Natural killer cell (primary cell): ENCODE measurements around the gene CLCNKA. TPM values are rescaled to one million over a fixed set of nuclear protein-coding genes. Genes with fewer than 3 reads are reported as not detected.

ENCODE experiments used
- ATAC-seq, 3 donors: fragments of 150-1000 bp in 2 of 3; fragments of 200-7000 bp in 1 of 3; cut with Tn5 transposase; 1 replicate in 1 of 3; 2 replicates in 2 of 3; pipeline ENCODE4 v1.10.0; 2021; ENCODE audit warnings: mild to moderate bottlenecking in 2 of 3, moderate library complexity in 2 of 3
- DNase-seq, 2 donors: peaks; one replicate each; pipeline versions ENCODE4 v3.0.0 to v3.0.0-alpha.2; 2013 to 2021; ENCODE audit warnings: mixed read lengths in 1 of 2
- H3K27ac ChIP-seq: one replicate; pipeline ENCODE4 v1.5.1; 2013; ENCODE audit warnings: mild to moderate bottlenecking, low read length
- H3K27me3 ChIP-seq: one replicate; pipeline ENCODE4 v1.6.1; 2013; ENCODE audit warnings: low read length; ENCODE audit not compliant: control insufficient read depth, insufficient read depth
- H3K36me3 ChIP-seq: one replicate; pipeline ENCODE4 v1.6.1; 2013; ENCODE audit warnings: low read length; ENCODE audit not compliant: control insufficient read depth, insufficient read depth
- H3K4me1 ChIP-seq: one replicate; pipeline ENCODE4 v1.6.1; 2013; ENCODE audit warnings: low read length; ENCODE audit not compliant: control insufficient read depth, insufficient read depth
- H3K4me3 ChIP-seq: one replicate; pipeline ENCODE4 v1.5.1; 2013; ENCODE audit warnings: low read length
- H3K9me3 ChIP-seq: one replicate; pipeline ENCODE4 v1.6.1; 2013; ENCODE audit warnings: low read length; ENCODE audit not compliant: control insufficient read depth, insufficient read depth
- H3K27ac Mint-ChIP-seq, 2 donors: one replicate each; pipeline ENCODE4 v1.8.0; 2022; ENCODE audit warnings: mild to moderate bottlenecking in 2 of 2, mixed read lengths in 2 of 2, moderate library complexity in 1 of 2
- H3K27me3 Mint-ChIP-seq, 2 donors: one replicate each; pipeline ENCODE4 v1.8.0; 2022; ENCODE audit warnings: low read depth in 2 of 2, mixed read lengths in 2 of 2
- H3K36me3 Mint-ChIP-seq: one replicate; pipeline ENCODE4 v1.8.0; 2022; ENCODE audit warnings: mixed read lengths
- H3K4me1 Mint-ChIP-seq, 2 donors: one replicate each; pipeline ENCODE4 v1.8.0; 2022; ENCODE audit warnings: mixed read lengths in 2 of 2
- H3K4me3 Mint-ChIP-seq: one replicate; pipeline ENCODE4 v1.8.0; 2022; ENCODE audit warnings: mild to moderate bottlenecking, moderate library complexity, mixed read lengths
- H3K9me3 Mint-ChIP-seq, 2 donors: one replicate each; pipeline ENCODE4 v1.8.0; 2022; ENCODE audit warnings: mixed read lengths in 2 of 2
- WGBS: methylation state at CpG from one replicate; pipeline ENCODE4 v1.1.7; 2013; ENCODE audit warnings: missing lambda C conversion rate; ENCODE audit not compliant: insufficient coverage; 5-methylcytosine and 5-hydroxymethylcytosine counted together
- intact Hi-C: fragments of 100-400 bp; cut with micrococcal nuclease; formaldehyde crosslinking; loops from one replicate; pipeline ENCODE4 v1.14.2; 2022
- total RNA-seq, 4 donors: library from RNA; stranded (reverse); fragments of 120-200 nt in 1 of 4; gene quantifications; one replicate each; pipeline versions ENCODE4 v1.2.3 to v1.2.4, GENCODE V29; 2013 to 2022
- TF ChIP-seq, protein P1 (sequence below): fragments of 200-600 bp; IDR thresholded peaks from one replicate; pipeline ENCODE4 v1.8.0; 2022; ENCODE audit warnings: antibody characterized with exemption

The CLCNKA gene
- total RNA-seq, 3 donors from 2014 or later (not counting 1 experiment from before 2014, with no cell fraction given), result 0.16 to 0.33 TPM; not detected in 1

DNA sequence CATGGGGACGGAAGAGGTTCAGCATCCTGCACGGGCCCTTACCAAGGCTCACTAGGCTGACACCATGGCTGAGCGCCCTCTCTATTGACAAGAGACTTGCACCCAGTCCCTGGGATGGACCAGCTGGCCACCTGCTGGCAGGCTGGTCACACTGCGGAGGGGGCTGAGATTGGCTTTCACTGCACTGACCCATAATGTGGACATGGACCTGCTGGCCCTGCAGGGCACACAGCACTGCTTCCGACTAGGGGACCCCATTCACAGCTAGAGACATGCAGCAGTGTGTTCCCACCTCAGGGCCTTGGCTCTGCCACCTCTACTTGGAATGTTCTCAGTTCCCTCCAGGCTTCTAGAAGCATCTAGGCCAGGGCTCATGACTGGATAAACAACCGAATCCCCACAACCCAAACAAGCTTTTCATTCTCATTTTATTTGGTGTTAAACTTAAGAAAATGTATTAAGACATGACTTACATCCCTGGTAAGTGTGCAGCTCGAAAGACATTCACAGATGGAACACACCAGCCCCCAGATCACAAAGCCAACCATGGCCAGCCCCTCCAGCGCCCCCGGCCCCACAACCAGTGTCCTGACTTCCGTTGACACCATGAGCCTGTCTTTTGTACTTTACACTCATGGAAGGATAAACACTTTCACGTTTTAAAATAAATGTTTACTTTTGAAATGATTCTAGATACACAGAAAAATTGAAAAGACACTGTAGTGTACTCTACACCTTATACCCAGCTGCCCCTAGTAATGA, 27.1 kb upstream of the CLCNKA start:
- no peaks in the 10 kb centered on the region for H3K27me3 ChIP-seq
- no peaks in the 10 kb centered on the region for H3K36me3 ChIP-seq
- no peaks in the 10 kb centered on the region for H3K36me3 Mint-ChIP-seq
- intact Hi-C loops, result loop anchor here (2.0 to 5.0 kb wide), 2 partner anchors 177 to 202 kb away; no protein-coding TSS in a partner anchor
- TF ChIP-seq, protein P1, sequence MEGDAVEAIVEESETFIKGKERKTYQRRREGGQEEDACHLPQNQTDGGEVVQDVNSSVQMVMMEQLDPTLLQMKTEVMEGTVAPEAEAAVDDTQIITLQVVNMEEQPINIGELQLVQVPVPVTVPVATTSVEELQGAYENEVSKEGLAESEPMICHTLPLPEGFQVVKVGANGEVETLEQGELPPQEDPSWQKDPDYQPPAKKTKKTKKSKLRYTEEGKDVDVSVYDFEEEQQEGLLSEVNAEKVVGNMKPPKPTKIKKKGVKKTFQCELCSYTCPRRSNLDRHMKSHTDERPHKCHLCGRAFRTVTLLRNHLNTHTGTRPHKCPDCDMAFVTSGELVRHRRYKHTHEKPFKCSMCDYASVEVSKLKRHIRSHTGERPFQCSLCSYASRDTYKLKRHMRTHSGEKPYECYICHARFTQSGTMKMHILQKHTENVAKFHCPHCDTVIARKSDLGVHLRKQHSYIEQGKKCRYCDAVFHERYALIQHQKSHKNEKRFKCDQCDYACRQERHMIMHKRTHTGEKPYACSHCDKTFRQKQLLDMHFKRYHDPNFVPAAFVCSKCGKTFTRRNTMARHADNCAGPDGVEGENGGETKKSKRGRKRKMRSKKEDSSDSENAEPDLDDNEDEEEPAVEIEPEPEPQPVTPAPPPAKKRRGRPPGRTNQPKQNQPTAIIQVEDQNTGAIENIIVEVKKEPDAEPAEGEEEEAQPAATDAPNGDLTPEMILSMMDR, result peak; percentile 43
- H3K4me1 Mint-ChIP-seq, result no peaks in the 10 kb centered on the region
- no peaks in the 10 kb centered on the region for H3K9me3 Mint-ChIP-seq
- H3K27ac ChIP-seq, result no peak overlapping the region
- H3K4me3 Mint-ChIP-seq, result no peak overlapping the region
- H3K4me3 ChIP-seq, result no peak overlapping the region
- peak; percentile 39 to 60 for DNase-seq
- no peaks in the 10 kb centered on the region for H3K9me3 ChIP-seq
- peak; percentile 45 to 80 (median 75) for ATAC-seq
- no peak overlapping the region for H3K27ac Mint-ChIP-seq
- no peaks in the 10 kb centered on the region for H3K4me1 ChIP-seq
- 79% methylated on average over 9 of the region's 11 CpGs for WGBS
- peaks cover 7 to 13% of the 10 kb centered on the region in 2 donors for H3K27me3 Mint-ChIP-seq

DNA sequence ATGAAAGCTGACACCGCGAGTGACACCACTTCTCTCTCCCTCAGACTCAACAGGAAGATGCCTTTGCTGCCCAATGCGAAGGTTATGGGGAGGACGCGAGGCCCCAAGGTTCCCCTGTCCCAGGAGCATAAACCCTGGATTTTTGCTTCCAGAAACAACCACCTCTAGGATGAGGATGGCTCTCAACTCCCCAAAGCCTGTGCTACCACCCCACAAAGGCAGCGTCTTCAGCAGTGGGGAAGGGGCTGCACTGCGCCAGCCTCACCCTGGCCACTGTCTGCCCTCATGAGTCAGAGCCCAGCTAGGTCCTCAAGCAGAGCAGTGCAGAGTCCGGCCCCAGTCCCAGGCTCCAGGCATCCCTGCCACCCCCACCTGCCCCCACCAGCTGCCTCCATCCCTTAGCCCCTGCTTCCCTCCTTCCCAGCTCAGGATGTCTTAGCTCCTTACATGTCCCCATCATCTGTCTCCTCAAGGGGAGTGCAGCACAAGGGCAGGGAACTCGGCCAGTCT, 24.7 kb upstream of the CLCNKA start:
- DNase-seq (no peak), ATAC-seq (no peak)
- Histone ChIP-seq H3K4me1 (no peaks in the 10 kb centered on the region), H3K27ac (no peak overlapping the region), H3K4me3 (no peak overlapping the region), H3K36me3 (no peaks in the 10 kb centered on the region), H3K9me3 (no peaks in the 10 kb centered on the region), H3K27me3 (no peaks in the 10 kb centered on the region)
- whole genome bisulfite sequencing, result 87% methylated on average over 9 of the region's 9 CpGs
- intact Hi-C loops, result no loop called here
- Mint-ChIP-seq H3K36me3 (no peaks in the 10 kb centered on the region), H3K9me3 (no peaks in the 10 kb centered on the region), H3K27me3 (peaks cover 7 to 13% of the 10 kb centered on the region in 2 donors), H3K4me1 (no peaks in the 10 kb centered on the region), H3K4me3 (no peak overlapping the region), H3K27ac (no peak overlapping the region)
- TF ChIP-seq, protein P1, result no peak

DNA sequence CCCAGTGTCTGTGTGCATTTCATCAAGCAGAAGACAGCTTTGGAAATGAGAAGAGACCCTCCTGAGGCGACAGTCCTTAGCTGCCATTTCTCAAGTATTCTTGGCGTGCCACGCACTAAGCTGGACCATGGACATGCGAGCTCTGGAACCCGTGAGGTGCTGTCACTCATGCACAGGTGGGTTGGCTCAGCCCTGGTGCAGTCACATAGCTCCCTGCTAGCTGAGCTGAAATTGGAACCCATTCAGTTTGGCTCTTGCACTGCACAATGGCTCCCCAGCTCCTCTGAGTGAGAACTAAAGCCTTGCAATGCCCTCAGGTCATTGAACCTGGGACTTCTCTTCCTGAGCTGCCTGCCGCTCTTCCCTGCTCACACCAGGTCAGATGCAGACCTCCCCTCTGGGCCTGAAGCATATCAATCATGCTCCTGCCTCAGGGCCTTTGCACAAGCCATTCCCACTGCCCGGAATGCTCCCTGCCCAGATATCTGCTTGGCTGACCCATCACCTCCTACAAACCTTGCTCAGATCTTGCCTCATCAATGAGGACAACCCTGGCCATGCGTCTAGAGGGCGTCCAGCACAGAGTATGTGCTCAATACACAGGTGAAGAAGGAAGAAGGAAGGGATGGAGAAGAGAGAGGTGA, 24.1 kb upstream of the CLCNKA start:
- DNase-seq, result no peak
- Mint-ChIP-seq H3K4me1 (no peaks in the 10 kb centered on the region), H3K27me3 (peaks cover 7 to 13% of the 10 kb centered on the region in 2 donors), H3K27ac (no peak overlapping the region), H3K9me3 (no peaks in the 10 kb centered on the region), H3K36me3 (no peaks in the 10 kb centered on the region), H3K4me3 (no peak overlapping the region)
- Histone ChIP-seq H3K4me3 (no peak overlapping the region), H3K36me3 (no peaks in the 10 kb centered on the region), H3K4me1 (no peaks in the 10 kb centered on the region), H3K27ac (no peak overlapping the region), H3K27me3 (no peaks in the 10 kb centered on the region), H3K9me3 (no peaks in the 10 kb centered on the region)
- no peak for ATAC-seq
- WGBS, result 95% methylated on average over 9 of the region's 9 CpGs
- TF ChIP-seq, protein P1, result no peak
- intact Hi-C loops, result no loop called here
